DOHH2 (cell line): ENCODE measurements around the gene PARM1.

ENCODE experiments used
- H3F3A ChIP-seq: fragments of 200-600 bp; sonication (generic), shearing (Covaris generic); 2 replicates; pipeline ENCODE4 v1.6.0; 2016; ENCODE audit warnings: antibody characterized with exemption, mild to moderate bottlenecking; ENCODE audit not compliant: control insufficient read depth, insufficient read depth
- H3K27ac ChIP-seq: fragments of 200-600 bp; sonication (generic); 2 replicates; pipeline ENCODE4 v1.5.1; 2014; ENCODE audit warnings: low read depth, mild to moderate bottlenecking, low read length, moderate library complexity
- H3K27me3 ChIP-seq: fragments of 200-600 bp; sonication (generic); 2 replicates; pipeline ENCODE4 v1.6.1; 2014; ENCODE audit warnings: mild to moderate bottlenecking, low read length, mixed read lengths; ENCODE audit not compliant: control insufficient read depth
- H3K36me3 ChIP-seq: fragments of 200-600 bp; sonication (generic); 2 replicates; pipeline ENCODE4 v1.6.1; 2014; ENCODE audit warnings: mild to moderate bottlenecking, low read length, moderate library complexity, mixed read lengths; ENCODE audit not compliant: control insufficient read depth
- H3K4me1 ChIP-seq: fragments of 200-600 bp; sonication (generic); 2 replicates; pipeline ENCODE4 v1.6.1; 2014; ENCODE audit warnings: mild to moderate bottlenecking, low read length, mixed read lengths; ENCODE audit not compliant: control insufficient read depth
- H3K4me2 ChIP-seq: fragments of 200-600 bp; sonication (generic); 2 replicates; pipeline ENCODE4 v1.6.0; 2014; ENCODE audit warnings: mild to moderate bottlenecking, low read length, moderate library complexity
- H3K4me3 ChIP-seq: fragments of 200-600 bp; sonication (generic); 2 replicates; pipeline ENCODE4 v1.5.1; 2014; ENCODE audit warnings: mild to moderate bottlenecking, low read length, mixed read lengths
- H3K79me2 ChIP-seq: fragments of 200-600 bp; sonication (generic); 2 replicates; pipeline ENCODE4 v1.6.1; 2014; ENCODE audit warnings: mild to moderate bottlenecking, low read length, mixed read lengths; ENCODE audit not compliant: control insufficient read depth
- H3K9me2 ChIP-seq: fragments of 200-600 bp; sonication (generic); replicated peaks from 2 replicates; pipeline ENCODE4 v1.6.1; 2014; ENCODE audit warnings: mild to moderate bottlenecking, low read length, mixed read lengths; ENCODE audit not compliant: control insufficient read depth
- H3K9me3 ChIP-seq: fragments of 200-600 bp; sonication (generic); 2 replicates; pipeline ENCODE4 v1.6.1; 2014; ENCODE audit warnings: antibody characterized with exemption, low read length, mixed read lengths; ENCODE audit not compliant: control insufficient read depth, insufficient read depth
- H4K20me1 ChIP-seq: fragments of 200-600 bp; sonication (generic); 2 replicates; pipeline ENCODE4 v1.6.0; 2014; ENCODE audit warnings: low read depth, mild to moderate bottlenecking, antibody characterized with exemption, low read length, moderate library complexity; ENCODE audit not compliant: control insufficient read depth, insufficient read depth
- EZH2phosphoT487 ChIP-seq: fragments of 200-600 bp; sonication (generic); IDR thresholded peaks from 2 replicates; pipeline ENCODE4 v1.6.1; 2017; ENCODE audit warnings: borderline replicate concordance, mild to moderate bottlenecking, antibody characterized with exemption, low read length, moderate library complexity, mixed read lengths
- TF ChIP-seq, protein P1 (sequence below): fragments of 200-600 bp; sonication (generic); IDR thresholded peaks from one replicate; pipeline ENCODE4 v1.5.1; 2014; ENCODE audit warnings: antibody characterized with exemption, mild to moderate bottlenecking, low read depth, low read length; ENCODE audit not compliant: poor library complexity, severe bottlenecking

Gene PARM1

DNA sequence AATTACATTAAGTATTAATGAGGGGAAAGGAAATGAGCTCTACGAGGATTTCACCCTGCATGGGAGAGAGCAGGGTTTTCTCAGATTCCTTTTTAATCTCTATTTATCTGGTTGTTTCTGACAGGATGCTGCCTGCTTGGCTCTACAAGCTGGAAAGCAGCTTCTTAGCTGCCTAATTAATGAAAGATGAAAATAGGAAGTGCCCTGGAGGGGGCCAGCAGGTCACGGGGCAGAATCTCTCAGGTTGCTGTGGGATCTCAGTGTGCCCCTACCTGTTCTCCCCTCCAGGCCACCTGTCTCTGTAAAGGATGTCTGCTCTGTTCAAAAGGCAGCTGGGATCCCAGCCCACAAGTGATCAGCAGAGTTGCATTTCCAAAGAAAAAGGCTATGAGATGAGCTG, 113.7 kb downstream of the PARM1 start:
- no peaks in the 10 kb centered on the region for H3F3A ChIP-seq
- H3K27me3 ChIP-seq: no peaks in the 10 kb centered on the region
- TF ChIP-seq EZH2phosphoT487: no peak
- TF ChIP-seq, protein P1, sequence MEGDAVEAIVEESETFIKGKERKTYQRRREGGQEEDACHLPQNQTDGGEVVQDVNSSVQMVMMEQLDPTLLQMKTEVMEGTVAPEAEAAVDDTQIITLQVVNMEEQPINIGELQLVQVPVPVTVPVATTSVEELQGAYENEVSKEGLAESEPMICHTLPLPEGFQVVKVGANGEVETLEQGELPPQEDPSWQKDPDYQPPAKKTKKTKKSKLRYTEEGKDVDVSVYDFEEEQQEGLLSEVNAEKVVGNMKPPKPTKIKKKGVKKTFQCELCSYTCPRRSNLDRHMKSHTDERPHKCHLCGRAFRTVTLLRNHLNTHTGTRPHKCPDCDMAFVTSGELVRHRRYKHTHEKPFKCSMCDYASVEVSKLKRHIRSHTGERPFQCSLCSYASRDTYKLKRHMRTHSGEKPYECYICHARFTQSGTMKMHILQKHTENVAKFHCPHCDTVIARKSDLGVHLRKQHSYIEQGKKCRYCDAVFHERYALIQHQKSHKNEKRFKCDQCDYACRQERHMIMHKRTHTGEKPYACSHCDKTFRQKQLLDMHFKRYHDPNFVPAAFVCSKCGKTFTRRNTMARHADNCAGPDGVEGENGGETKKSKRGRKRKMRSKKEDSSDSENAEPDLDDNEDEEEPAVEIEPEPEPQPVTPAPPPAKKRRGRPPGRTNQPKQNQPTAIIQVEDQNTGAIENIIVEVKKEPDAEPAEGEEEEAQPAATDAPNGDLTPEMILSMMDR: no peak
- no peaks in the 10 kb centered on the region for H4K20me1 ChIP-seq
- H3K36me3 ChIP-seq: no peaks in the 10 kb centered on the region
- no peak overlapping the region for H3K4me3 ChIP-seq
- no peaks in the 10 kb centered on the region for H3K79me2 ChIP-seq
- no peaks in the 10 kb centered on the region for H3K9me3 ChIP-seq
- H3K4me2 ChIP-seq: no peak overlapping the region
- no peaks in the 10 kb centered on the region for H3K4me1 ChIP-seq
- H3K27ac ChIP-seq: no peak overlapping the region
- no peaks in the 10 kb centered on the region for H3K9me2 ChIP-seq

DNA sequence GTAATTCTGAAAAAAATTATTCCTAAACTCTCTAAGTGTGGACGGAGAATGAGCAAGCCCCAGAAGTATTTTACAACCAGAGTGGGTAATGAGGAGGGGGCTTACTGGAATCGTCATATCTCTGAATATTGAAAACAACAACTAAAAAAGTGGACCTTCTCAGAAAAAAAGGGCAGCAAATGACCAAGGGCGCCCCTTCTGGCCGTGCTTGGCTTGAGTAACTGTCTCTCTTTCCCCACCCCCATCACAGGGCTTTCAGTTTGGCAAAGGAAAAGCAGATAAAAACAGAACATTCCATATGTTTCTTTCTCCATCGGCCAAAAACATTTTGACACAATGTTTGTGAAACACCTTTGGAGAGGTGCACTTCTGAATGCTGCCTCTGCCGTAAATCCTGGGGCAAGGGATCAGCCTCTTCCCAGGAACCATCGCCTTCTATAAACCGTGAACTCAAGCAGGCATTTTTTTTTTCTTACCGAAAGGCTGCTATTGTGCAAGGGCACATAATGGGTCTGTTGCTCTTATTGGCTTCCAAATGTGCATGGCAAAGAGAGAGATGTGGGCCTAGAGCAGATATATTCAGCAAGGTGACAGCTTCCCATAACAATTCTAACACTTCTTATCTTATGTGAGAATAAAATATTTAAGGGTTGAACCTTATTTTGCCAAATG, 115.4 kb downstream of the PARM1 start:
- H3K27me3 ChIP-seq: no peaks in the 10 kb centered on the region
- H3K4me3 ChIP-seq: no peak overlapping the region
- H3K4me2 ChIP-seq: no peak overlapping the region
- no peaks in the 10 kb centered on the region for H3K9me3 ChIP-seq
- TF ChIP-seq, protein P1: no peak
- TF ChIP-seq EZH2phosphoT487: no peak
- H3F3A ChIP-seq: no peaks in the 10 kb centered on the region
- no peaks in the 10 kb centered on the region for H3K4me1 ChIP-seq
- no peak overlapping the region for H3K27ac ChIP-seq
- no peaks in the 10 kb centered on the region for H3K9me2 ChIP-seq
- H4K20me1 ChIP-seq: no peaks in the 10 kb centered on the region
- no peaks in the 10 kb centered on the region for H3K79me2 ChIP-seq
- no peaks in the 10 kb centered on the region for H3K36me3 ChIP-seq

DNA sequence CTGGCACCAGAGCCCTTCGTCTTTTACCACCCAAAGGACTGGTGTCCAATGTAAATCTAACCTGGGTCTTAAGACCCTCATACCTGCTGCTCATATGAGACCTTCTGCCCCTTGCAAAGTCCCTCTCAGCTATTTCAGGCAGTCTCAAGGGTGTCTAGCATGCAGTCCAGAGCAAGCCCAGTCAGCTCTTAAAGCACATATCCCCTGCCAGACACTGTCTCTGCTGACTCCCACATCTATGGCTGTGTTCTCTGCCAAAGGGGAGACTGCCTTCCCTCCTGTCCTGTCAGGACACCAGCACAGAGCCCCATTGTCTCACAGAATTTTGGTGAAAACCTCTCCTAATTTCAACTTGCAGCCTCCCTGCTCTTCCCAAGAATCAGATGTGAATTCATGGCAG, 118.5 kb downstream of the PARM1 start:
- no peaks in the 10 kb centered on the region for H3K79me2 ChIP-seq
- H4K20me1 ChIP-seq: no peaks in the 10 kb centered on the region
- H3K27me3 ChIP-seq: no peaks in the 10 kb centered on the region
- H3K4me1 ChIP-seq: no peaks in the 10 kb centered on the region
- TF ChIP-seq EZH2phosphoT487: no peak
- no peaks in the 10 kb centered on the region for H3K9me3 ChIP-seq
- no peak overlapping the region for H3K4me3 ChIP-seq
- no peaks in the 10 kb centered on the region for H3F3A ChIP-seq
- H3K9me2 ChIP-seq: no peaks in the 10 kb centered on the region
- no peak overlapping the region for H3K27ac ChIP-seq
- no peak overlapping the region for H3K4me2 ChIP-seq
- H3K36me3 ChIP-seq: no peaks in the 10 kb centered on the region

DNA sequence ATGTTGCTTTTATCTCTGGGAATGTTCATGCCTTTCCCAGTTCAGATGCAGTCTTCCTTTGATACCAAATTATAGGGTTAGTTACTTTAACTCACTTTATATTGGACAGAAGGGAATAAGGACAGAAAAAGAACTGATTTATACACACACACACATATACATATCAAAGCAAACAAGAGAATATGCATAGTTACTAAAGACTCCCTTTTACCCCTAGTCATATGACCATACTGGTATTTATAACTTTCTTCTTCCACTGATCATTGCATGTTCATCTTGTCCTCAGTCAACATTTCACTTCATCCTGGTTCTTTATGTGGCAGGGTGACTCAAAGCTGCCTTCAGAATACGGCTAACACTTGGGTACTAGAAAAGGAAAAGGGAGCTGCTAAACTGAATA, 120.4 kb downstream of the PARM1 start:
- Histone ChIP-seq H3K4me3 (no peak overlapping the region), H3K4me1 (no peaks in the 10 kb centered on the region), H3K9me2 (no peaks in the 10 kb centered on the region), H3K79me2 (no peaks in the 10 kb centered on the region), H3K36me3 (no peaks in the 10 kb centered on the region), H4K20me1 (no peaks in the 10 kb centered on the region), H3K9me3 (no peaks in the 10 kb centered on the region), H3K4me2 (no peak overlapping the region), H3K27me3 (no peaks in the 10 kb centered on the region), H3K27ac (no peak overlapping the region), H3F3A (no peaks in the 10 kb centered on the region)
- TF ChIP-seq, protein P1: no peak
- TF ChIP-seq EZH2phosphoT487: no peak
